Tongue (tissue), 2 donors: Measurements from ENCODE around the gene RBM4. TPM values are rescaled to one million over a fixed set of nuclear protein-coding genes. Genes with fewer than 3 reads are reported as not detected.
A peak's percentile ranks its signal among the peaks of the same experiment; 100 is the strongest.
"Not testable (repeated sequence)": the region's sequence is repeated elsewhere in the genome, so short reads cannot be mapped to it uniquely, and the experiment has no call there.

Source experiments
- DNase-seq: peaks from one replicate; pipeline ENCODE4 v3.0.0-alpha.2; 2015
- total RNA-seq: library from RNA; depleted of rRNA; stranded (reverse); fragments of >200 nt; gene quantifications from one replicate; pipeline ENCODE4 v1.2.3, GENCODE V29; 2014

Gene RBM4
- total RNA-seq = 137 TPM

GRCh38 chr11:66638177-66639065 is at the start of gene RBM4:
Gene RBM4 (plus strand): TSS chr11:66638703. CDS start chr11:66639712, 1,009 bp downstream.
- DNase-seq = peak; percentile 100

- DNase-seq = not testable (repeated sequence)
These were observed 49.2 kb upstream of the RBM4 start for GRCh38 chr11:66589315-66589714.

GRCh38 chr11:66589996-66590675 is 48.4 kb upstream of the RBM4 start:
- no peak for DNase-seq

- no peak for DNase-seq
These were observed 47.3 kb upstream of the RBM4 start for GRCh38 chr11:66591175-66591574.

GRCh38 chr11:66592457-66593302 is 45.8 kb upstream of the RBM4 start, which contains the start of the genes CCDC87 and CCS:
Gene CCDC87 (minus strand): TSS chr11:66593063. CDS start chr11:66593015, 48 bp downstream.
Gene CCS (plus strand): TSS chr11:66593185. CDS start chr11:66593262, 77 bp downstream.
- DNase-seq = peak; percentile 98

GRCh38 chr11:66593303-66593635 is 45.2 kb upstream of the RBM4 start:
- DNase-seq = no peak

- no peak for DNase-seq
These were observed 44.9 kb upstream of the RBM4 start for GRCh38 chr11:66593650-66594049.

GRCh38 chr11:66595245-66595904 is 43.1 kb upstream of the RBM4 start:
- DNase-seq = peak; percentile 48

GRCh38 chr11:66598993-66599392 is 39.5 kb upstream of the RBM4 start:
- DNase-seq = no peak

- no peak for DNase-seq
These were observed 38.3 kb upstream of the RBM4 start for GRCh38 chr11:66600219-66600618.

GRCh38 chr11:66600631-66601233 is 37.8 kb upstream of the RBM4 start:
- DNase-seq = no peak

GRCh38 chr11:66603072-66603471 is 35.4 kb upstream of the RBM4 start:
- no peak for DNase-seq

GRCh38 chr11:66604155-66604554 is 34.3 kb upstream of the RBM4 start:
- DNase-seq = no peak

- not testable (repeated sequence) for DNase-seq
These were observed 31.9 kb upstream of the RBM4 start for GRCh38 chr11:66606608-66607007.

- peak; percentile 65 for DNase-seq
These were observed 31.2 kb upstream of the RBM4 start for GRCh38 chr11:66607126-66607834.

- DNase-seq = no peak
These were observed 28.5 kb upstream of the RBM4 start for GRCh38 chr11:66609721-66610617.

GRCh38 chr11:66612458-66612857 is 26.0 kb upstream of the RBM4 start:
- DNase-seq = no peak

- no peak for DNase-seq
These were observed 24.4 kb upstream of the RBM4 start for GRCh38 chr11:66614073-66614472.

GRCh38 chr11:66616379-66617154 is 21.9 kb upstream of the RBM4 start, which contains the start of gene RBM14:
Gene RBM14 (plus strand): TSS chr11:66616630. CDS start chr11:66616721, 91 bp downstream.
- DNase-seq = peak; percentile 100
